Hematopoietic multipotent progenitor cell treated with erythropoietin and hydrocortisone succinate and interleukin-3 and kit ligand, for 4 days (in vitro differentiated cells): ENCODE results near the gene SLBP.
A peak's percentile ranks its signal among the peaks of the same experiment; 100 is the strongest.

Experiments used
- DNase-seq: peaks from one replicate; pipeline ENCODE4 v3.0.0-alpha.2; 2015

The SLBP gene

DNA sequence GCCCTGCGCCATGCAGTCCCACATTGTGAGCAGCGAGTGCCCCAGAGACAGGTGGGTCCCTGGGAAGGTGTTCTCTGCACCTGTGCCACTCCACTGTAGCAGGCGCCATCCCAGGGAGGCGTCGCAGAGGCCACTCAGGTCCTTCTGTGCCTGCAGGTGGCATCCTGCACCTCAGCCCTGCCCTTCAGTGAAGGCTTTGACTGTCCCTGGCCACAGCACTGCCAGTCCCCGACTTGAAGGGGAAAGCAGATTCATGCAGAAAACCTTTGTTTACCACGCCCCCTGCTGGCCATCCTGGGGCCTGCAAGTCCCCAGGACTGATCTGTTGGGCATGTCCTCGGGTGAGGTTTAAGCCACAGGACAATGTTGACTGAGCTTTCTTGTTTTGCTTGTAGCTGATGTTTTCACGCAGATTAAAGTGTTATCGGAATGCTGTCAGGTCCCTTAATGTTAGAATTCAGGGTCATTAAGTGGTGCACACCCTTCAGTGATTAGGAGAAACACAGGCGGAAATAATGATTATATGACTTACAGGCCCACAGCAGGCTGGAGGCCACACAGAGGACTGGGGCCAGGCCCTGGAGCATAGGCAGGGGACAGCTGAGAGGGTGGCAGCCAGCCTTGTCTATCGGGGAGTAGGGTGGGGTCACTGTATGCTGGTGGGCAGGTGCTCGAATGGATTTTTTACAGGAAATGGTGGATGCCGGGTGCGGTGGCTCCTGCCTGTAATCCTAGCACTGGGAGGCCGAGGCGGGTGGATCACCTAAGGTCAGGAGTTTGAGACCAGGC is 14.2 kb upstream of the SLBP start:
- peak; percentile 95 for DNase-seq

DNA sequence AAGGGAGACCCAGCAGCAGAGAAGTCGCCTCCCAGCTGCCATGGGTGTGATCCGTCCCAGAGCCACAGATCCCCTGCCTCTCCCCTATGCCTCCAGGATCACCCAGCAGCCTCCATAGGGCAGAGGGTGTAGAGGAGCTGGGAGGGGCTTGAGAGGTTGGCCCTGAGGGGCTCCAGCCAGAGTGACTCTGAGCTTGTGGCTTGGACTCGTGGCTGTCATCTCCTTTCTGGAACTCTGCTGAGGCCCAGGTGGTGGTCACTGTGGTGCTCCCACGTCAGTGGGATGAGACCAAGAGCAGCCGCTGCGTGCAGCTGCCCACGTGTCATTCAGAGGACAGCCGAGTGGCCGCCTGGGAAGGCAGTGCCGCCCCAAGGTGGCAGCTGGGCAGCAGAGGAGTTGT is 13.4 kb upstream of the SLBP start:
- DNase-seq: no peak

DNA sequence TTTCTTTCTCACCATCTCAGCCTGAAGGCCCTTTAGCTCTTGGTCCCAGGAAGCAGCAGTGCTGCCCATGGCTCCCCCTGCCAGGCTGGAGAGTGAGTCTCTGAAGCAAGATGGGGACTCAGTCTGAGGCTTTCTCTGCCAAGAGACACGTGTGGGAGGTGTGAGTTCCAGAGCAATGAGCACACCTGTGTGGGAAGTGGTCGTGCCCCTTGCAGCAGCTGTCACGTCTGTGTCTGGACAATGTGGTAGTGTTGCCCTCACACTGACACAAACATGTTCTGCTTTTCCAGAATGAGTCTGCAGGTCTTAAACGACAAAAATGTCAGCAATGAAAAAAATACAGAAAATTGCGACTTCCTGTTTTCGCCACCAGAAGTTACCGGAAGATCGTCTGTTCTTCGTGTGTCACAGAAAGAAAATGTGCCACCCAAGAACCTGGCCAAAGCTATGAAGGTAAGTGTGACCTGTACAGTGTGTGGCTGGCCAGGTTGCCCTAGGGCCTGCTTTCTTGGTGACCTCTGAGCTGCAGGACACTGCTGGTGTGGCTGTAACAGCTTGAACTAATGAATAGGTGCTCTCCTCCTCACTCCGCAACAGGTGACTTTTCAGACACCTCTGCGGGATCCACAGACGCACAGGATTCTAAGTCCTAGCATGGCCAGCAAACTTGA is 11.1 kb upstream of the SLBP start:
- DNase-seq: peak; percentile 83

DNA sequence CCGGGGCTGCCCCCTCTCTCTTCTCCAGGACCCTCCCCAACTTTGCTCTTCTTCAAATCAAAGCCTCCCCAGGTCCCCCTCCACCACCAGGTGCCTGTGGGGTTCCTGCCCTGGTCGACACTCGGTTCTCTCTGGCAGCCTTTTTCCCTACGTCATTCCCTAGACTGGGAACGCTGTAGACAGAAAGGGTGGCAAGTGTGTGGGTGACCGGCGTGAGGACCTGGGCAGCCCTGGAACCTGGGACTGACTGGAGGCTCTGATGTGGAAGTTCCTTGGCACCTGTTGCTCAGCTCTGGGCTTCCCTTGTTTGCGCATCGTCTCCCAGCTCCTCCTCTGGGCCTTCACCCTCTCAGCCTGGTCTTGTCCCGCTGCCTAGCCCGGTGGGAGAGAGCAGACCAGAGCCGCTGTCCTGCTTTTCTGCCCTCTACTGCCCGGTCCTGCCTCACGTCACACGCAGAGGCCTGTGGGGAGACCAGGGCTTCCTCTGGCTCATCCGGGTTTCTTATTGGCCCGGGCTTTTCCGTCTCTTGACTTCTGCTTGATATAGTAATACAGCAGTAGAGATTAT is 10.5 kb upstream of the SLBP start:
- peak; percentile 53 for DNase-seq

DNA sequence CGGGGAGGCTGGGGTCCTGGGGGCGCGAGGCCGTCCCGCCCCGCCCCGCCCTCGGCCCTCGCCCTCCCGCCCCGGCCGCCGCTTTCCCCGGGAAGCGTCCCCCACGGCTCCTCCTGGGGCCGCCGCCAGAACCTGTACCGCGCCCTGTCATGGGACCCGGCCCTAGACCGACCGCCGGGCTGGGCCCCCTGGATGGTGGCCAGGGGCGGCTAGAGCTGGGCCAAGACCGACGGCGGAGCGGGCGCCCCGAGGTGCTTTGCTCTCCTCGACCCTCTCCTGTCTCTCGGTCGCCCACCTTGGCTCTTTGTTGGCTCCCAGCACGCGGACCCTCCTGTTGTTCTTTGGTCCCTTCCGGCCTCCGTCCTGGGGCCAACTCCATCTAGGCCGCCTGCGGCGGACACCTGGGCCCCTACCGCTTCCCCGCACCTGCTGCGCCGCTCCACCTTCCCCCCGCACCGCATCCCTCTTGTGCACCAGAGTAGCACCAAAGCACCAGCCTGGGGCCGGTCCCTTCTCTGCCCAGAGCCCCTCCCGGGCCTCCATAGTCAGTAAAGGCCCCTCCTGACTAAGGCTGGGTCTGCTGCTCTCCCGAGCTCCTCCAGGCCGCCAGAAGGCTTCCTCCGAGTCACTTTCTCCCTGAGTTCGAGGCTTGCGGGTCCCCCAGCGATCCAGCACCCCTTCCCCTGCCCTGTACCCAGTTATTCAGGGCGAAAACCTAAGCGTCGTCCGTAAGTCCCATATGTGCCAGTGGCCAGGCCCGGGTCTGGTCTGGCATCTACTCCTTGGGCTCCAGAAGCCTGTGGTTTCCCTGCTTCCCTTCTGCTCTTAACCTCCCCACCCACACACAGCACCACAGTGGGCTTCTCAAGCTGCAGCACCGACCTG is 9.8 kb upstream of the SLBP start:
- peak; percentile 51 for DNase-seq

DNA sequence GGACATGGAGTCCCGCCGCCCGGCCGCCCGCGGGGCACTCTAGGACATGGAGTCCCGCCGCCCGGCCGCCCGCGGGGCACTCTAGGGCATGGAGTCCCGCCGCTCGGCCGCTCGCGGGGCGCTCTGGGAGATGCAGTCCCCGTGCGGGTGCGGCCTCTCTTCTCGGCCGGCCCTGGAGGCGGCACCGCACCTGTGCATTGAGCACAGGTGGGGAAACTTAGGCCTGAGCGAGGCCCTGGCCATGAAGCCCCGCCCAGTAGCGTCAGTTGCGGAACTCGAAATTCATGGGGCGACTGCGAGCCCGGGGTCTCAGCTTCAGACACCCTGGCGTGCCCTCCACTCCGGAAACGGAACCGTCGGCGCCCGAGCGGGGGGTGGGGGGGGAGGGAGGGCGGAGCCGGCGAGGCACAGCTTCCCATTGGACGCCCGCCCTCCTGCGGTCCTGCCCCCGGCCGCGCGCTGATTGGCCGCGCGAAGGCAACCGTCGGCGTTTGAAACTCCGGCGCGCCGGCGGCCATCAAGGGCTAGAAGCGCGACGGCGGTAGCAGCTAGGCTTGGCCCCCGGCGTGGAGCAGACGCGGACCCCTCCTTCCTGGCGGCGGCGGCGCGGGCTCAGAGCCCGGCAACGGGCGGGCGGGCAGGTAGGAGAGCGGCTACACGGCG is 9.0 kb upstream of the SLBP start, which contains the start of the genes TACC3 and TMEM129:
Gene TACC3, plus strand, starts transcription at position 519 of the 663 bp plus-strand sequence. CDS start 1,901 bp downstream, outside the sequence.
Gene TMEM129, minus strand, starts transcription at position 321 of the 663 bp plus-strand sequence. CDS start 486 bp downstream, outside the sequence.
- DNase-seq: peak; percentile 98

DNA sequence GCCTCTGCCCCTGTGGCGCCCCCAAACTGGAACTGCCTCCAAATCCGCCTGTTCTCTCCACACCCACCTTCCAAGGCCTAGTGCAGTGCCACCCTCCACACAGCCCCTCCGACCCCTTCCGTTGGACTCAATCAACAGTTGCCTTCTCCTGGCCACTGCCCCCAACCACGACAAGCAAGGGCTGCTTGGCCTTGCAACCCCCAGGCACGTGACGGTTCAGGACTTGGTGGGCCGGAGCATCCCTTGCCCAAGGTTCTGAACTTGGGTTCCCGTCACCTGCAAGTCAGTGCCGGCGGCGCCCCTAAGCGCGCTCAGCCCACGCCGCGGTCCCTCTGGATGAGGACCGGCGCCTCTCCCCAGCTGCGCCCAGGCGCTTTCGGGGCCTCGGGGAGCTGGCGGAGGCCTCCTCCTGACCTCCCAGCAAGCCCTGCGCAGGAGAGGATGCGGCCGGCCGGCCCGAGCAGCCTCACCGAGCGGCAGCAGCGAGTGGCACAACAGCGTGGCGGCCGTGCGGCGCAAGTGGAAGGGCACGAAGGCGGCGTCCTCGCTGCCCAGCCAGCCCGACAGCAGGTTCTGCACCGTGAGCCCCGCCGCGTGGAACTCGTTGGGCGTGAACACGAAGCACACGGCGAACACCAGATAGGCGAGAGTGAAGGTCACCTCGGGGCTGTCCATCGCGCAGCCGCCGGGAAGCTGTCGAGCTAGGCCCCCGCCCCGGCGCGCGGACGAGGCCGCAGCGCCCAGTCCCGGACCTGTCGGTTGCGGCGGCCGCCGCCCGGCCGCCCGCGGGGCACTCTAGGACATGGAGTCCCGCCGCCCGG is 8.3 kb upstream of the SLBP start:
- DNase-seq: peak; percentile 74

DNA sequence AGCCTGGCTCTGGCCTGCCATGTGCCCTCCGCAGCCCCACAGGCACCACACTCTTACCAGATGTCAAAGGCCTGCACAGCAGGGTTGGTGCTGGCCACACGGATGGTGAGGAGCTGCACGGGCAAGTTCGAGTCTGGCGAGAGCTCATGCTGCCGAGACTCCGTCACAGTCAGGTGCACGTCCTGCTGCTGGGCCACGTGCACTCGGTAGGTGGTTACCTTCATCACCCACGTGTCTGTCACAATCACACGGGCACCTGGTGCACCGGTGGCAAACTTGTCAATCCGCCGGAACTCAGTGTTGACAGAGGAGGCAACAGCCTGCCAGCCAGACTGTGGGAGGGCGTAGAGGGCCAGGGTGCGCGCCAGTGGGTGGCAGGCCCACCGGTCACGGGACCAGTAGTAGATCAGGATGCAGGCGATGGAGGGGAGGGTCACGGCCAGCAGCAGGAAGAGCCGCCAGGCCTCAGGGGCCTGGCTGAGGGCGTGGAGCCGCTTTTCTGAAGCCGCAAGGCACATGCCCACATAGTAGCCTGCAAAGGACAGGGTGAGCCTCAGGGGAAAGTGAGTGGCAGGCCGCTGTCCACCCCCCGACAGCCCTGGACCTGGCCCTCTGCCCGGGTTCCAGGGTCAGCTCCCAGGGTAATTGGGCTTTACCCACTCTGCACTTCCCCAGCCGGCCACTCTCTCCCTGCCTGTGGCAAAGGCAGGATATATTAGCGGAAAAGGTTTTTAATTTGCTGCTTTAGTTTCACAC is 6.2 kb upstream of the SLBP start:
- no peak for DNase-seq

DNA sequence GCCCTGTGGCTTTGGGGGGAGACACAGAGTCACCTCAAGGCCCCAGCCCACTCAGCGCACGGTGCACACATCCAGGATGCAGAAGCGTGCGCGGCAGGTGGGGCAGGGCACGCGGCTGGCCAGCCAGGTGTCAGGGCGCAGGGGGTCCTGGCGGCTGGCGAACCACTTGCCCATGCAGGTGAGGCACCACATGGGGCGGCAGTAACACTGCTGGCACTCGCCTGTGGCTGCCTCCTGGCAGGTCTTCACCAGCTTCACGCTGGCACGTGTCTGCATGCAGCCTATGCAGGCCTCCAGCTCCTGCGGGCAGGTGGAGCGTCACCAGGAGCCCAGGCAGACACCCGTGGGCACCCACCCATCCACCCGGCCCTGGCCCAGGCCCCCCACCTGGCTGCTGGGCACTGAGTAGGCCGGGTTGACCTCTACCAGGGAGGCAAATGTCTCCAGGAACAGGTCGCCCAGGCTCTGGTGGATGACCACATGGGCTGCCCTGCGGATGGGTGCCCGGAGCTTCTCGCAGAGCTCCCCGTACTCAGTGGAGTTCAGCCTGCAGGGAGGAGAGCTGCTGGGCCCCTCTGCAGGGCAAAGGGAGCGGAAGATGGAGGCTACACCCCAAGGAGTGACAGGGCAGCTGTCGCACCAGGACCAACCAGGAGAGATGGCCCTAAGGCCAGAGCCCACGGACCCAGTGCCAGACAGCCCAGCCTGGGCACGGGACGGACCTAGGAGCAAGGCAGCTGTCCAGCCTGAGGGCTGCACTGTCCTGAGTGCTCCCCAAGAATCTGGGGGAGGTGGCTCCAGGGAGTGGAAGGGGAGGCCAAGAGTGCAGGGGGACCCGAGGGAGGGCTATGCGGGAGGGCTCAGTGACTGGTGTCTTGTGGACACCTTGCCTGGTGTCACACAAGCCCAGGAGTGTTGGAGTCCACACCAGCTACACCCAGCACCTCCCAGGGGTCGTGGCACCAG is 5.3 kb upstream of the SLBP start:
- DNase-seq: no peak

DNA sequence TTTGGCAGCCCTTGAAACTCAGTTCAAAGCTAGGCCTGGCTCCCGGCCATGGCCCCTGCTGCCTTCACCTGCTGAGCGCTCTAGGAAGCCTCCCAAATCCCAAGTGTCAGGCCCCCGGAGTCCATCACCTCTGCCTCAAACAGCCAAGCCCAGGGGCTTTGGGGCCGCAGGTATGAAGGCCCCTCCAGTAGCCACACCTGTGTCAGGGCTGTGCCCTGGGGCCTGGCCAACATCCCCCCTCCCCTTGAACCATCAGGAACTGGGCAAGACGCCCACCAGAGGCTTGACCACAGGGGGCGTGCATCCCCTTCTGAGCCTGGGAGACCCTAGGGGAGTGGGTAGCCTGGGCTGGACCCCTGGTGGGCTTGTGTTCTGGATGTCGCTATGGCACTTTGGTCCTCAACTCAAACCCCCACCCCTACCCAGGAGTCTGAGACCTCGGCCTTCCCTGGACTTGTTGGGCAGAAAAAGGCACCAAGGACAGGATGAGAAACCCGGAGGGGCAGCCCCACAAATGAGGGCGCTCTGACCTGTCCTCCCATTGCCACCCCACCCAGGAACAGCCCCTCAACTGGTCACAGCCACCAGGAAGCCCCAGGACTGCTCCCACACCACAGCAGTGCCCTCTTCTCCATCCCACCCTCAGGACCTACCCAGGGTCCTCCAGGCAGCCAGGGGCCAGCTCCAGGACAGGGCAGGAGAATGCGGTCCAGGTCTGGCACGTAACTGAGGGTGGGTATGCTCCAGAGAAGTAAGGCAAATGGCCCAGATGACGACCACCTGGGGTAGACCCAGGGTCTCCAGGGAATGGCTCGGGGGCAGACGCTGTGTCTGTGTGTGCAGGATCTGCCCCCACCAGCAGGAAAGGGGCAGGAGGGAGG is 4.2 kb upstream of the SLBP start:
- no peak for DNase-seq

DNA sequence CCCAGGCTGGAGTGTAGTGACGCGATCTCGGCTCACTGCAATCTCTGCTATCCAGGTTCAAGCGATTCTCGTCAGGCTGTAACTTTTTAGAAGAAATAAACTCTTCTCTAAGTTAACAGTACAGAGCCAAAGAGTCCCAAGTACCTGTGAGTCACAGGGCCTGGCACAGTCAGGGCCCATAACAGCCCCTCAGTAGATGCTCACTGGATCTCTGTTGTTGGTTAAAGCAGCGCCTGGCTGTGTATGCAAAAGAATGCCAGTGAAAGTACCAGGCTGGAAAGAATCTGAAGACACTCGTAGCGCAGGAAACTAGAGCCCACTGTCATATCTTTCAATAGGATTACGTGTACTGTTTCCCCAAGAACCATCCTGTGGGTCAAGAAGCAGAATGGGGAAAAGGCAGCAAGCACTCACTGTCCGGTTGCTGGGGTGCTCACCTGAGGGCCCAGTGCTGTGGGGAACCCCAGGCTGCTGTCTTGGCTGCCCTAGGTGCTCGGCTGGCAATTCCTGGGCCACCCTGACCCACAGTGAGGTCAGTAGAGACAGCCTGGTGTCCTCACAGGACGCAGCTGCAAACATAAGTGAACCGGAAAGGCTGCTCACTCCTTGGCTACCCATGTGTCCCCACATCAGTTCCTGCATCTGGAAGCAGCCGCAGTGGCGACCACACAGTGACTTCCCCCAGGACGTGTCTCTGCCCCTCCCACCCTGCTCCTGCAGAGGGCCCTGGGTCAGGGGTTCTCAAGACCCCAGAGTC is 3.1 kb upstream of the SLBP start:
- DNase-seq: peak; percentile 88

DNA sequence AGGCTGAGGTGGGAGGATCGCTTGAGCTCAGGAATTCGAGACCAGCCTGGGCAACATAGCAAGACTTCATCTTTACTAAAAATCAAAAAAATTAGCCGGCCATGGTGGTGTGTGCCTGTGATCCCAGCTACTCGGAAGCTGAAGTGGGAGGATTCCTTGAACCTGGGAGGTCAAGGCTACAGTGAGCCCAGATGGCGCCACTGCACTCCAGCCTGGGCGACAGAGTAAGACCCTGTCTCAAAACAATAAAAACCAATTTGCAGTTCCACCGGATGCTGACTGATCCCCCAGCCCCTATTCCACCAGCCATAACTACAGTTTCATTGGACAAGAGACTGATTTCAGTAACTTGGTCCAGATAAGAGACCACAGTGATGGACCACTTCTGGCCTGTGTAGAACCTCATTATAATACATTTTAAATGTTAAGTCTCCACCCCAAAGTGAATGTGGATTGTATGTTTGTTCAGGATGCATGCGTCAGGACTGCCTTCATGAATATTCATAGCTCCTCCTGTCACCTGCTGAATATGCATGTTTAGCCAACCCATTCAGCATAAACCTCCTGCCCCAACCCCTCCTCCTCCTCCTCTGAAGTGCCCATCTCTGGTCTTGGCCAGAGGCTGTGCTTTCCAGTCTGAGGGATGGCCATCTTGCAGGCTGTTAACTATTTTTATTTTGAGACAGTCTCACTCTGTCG is 2.3 kb upstream of the SLBP start:
- DNase-seq: peak; percentile 43

DNA sequence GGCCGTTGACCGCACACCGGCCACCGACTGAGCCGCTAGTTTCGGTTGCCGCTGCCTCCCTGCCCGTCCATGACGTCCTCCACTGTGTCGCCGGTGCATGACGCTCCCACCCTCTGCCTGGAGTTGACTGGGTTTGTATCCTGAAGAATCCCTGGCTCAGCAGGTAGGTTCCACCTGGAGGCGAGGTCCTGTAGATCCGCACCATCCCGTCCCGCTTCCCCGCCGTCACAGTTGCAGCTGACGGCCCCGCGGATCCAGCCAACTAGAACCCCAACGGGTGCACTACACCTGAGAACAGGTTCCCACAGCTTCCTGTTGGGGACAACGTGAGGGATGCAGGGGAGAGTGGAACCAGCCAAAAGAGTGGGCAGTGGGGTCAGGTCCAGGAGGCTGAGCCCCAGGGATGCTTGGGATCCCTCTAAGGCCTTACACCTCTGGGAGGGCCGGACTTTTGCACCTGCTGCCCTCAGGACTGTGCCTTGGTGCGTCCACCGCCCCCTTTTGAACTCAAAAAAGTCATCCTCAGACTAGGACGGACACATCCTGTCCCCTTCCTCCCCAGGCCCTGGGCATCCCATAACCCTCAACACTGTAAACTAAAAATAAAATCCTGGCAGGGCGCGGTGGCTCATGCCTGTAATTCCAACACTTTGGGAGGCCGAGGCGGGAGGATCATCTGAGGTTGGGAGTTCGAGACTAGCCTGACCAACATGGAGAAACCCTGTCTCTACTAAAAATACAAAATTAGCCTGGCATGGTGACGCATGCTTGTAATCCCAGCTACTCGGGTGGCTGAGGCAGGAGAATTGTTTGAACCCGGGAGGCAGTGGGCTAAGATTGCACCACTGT is 1.1 kb upstream of the SLBP start:
- no peak for DNase-seq

DNA sequence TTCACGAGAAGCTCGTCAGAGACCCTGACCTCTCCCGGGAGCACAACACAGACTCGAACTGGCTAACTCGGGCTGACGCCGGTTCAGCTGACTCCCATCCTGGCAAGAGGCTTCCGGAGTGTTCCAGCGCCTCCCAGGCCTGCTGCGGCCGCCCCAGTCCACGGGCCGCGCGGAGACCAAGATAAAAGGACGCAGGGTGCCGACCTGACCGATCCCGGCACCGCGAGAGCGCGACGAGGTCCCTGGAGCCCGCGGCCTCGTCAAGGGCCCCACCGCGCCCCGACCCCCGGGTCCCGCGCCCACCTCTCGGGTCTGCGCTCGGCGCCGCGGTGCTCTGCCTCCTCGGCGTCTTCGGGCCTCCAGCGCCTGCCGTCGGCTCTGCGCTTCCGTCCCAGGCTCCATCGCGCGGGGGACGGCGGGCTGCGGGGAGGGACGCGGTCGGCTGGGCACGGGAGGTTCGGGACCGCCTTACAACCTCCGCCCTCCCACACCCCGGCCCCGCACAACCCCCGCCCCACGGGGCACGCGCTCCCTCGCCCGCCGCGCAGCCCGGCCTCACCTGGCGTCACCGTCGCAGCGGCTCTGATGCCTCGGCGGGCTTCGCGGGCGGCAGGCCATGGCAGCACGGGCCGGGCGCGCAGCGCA is 426 bp downstream of the SLBP start:
- DNase-seq: peak; percentile 64

DNA sequence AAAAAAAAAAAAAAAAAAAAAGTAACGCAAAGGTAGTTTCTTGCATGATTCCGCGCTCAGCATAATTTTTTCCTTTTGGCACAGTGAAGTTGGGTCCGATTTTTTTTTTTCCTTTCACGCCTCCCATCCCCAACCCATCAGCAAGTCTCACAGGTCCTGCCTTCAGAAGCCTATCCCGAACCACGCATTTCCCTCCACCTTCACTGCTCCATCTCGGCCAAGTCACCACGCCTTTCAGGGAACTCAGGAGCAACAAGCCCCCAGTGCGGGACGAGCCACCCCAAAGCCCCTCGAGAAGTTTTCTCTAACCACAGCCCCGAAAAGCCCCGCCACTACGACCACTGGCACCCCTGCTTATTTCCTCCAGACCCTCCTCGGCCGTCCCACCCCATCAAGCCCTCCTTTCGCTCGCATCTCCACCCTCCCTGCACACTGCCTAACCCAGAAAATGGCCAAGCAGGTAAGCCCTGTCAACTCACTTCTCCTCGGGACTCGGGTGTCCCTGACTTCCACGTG is 1.0 kb downstream of the SLBP start:
- no peak for DNase-seq
